GM08714 (cell line): ENCODE measurements around the gene ATP11A.

ENCODE experiments used
- H3K4me3 ChIP-seq: fragments of 200-500 bp; sonication (Bioruptor generic); 2 replicates; pipeline ENCODE4 v1.5.1; 2014; ENCODE audit warnings: mild to moderate bottlenecking, low read length, inconsistent platforms
- ZNF274 ChIP-seq: IDR thresholded peaks from 2 replicates; pipeline ENCODE4 v1.6.1; 2012; ENCODE audit warnings: mild to moderate bottlenecking, low read depth, low read length

Gene ATP11A

DNA sequence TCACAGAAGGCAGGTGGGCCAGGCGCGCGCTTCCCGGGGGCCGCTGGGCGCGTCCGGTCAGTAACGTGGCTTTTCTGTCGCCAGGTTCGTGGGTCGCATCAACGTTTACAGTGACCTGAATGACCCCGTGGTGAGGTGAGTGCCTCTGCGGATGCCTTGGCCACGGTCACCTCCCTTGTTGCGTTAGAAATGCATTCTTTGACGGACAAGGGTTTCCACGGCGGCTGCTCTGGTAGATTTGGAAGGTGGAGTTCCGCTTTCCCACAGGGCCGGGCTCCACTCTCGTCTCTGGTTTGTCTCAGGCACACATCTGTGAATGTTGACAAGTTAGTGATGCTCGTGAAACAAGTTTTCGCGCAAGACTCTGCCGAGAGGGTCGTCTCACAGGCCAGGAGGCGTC, 130.0 kb downstream of the ATP11A start:
- TF ChIP-seq ZNF274, result no peak
- H3K4me3 ChIP-seq, result no peak overlapping the region

DNA sequence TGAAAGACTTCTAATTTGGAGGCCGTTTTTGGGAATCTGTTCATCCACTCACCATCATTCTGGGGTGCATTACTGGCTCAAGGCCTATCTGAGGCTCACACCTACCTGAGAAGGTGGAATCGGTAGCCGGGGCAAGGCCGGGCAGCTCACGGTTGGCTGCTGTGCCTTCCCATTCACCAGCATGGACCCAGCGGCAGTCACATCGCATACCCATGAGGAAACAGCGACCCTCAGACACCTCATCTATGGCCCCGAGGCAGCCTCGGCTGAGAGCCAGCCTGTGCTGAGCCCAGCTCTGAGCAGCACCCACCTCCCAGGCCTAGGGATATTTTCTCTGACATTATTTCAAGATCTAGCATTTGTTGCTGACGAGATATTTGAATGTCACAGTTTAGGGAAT, 130.5 kb downstream of the ATP11A start:
- H3K4me3 ChIP-seq, result no peak overlapping the region
- no peak for TF ChIP-seq ZNF274

DNA sequence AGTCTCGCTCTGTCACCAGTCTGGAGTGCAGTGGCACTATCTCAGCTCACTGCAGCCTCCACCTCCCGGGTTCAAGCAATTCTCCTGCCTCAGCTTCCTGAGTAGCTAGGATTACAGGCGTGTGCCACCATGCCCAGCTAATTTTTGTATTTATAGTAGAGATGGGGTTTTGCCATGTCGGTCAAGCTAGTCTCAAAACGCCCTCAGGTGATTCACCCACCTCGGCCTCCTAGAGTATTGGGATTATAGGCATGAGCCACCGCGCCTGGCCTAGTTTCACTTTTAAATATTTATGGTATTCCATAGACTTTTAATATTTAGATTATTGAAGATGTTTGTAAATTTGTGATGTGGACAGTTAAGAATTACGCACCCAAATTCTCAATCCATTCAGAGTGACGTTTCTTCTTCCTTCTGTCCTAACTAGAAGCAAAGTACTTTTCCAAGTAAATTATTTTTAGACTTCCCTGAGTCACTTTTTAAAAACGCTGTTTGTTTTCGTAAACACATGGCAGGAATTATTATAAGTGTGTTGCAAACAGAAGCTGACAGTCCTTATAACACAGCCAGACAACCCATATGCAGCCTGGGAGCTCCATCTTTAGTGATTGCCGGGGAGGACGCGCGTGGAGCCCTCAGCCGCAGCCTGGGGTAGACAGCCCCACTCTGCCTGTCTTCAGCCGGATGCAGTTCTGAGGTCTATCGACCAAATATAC, 131.7 kb downstream of the ATP11A start:
- H3K4me3 ChIP-seq, result no peak overlapping the region
- no peak for TF ChIP-seq ZNF274

- TF ChIP-seq ZNF274, result no peak
These were observed 133.0 kb downstream of the ATP11A start for GRCh38 chr13:112822851-112823250.

GRCh38 chr13:112824429-112824828, 134.6 kb downstream of the ATP11A start:
- no peak for TF ChIP-seq ZNF274

More at GRCh38 chr13:112822851-112823250, 133.0 kb downstream of the ATP11A start:
- H3K4me3 ChIP-seq, result no peak overlapping the region

GRCh38 chr13:112825071-112825470, 135.2 kb downstream of the ATP11A start:
- no peak overlapping the region for H3K4me3 ChIP-seq
- no peak for TF ChIP-seq ZNF274

More at GRCh38 chr13:112824429-112824828, 134.6 kb downstream of the ATP11A start:
- H3K4me3 ChIP-seq, result no peak overlapping the region

GRCh38 chr13:112825875-112826274, 136.0 kb downstream of the ATP11A start:
- TF ChIP-seq ZNF274, result no peak
- H3K4me3 ChIP-seq, result no peak overlapping the region

DNA sequence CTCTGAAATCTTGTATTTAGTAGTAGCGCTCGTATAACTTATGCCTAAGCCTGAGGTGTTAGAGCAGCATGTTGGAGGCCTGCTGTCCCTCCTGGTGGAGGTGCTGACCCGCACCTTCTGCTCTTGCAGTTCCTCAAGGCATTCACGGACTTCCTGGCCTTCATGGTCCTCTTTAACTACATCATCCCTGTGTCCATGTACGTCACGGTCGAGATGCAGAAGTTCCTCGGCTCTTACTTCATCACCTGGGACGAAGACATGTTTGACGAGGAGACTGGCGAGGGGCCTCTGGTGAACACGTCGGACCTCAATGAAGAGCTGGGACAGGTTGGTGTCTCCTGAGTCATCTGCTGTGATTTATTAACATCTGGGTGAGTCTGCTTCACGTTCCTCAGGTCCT, 136.7 kb downstream of the ATP11A start:
- no peak overlapping the region for H3K4me3 ChIP-seq
- no peak for TF ChIP-seq ZNF274

- no peak overlapping the region for H3K4me3 ChIP-seq
- TF ChIP-seq ZNF274, result no peak
These were observed 138.4 kb downstream of the ATP11A start for GRCh38 chr13:112828082-112828699.

DNA sequence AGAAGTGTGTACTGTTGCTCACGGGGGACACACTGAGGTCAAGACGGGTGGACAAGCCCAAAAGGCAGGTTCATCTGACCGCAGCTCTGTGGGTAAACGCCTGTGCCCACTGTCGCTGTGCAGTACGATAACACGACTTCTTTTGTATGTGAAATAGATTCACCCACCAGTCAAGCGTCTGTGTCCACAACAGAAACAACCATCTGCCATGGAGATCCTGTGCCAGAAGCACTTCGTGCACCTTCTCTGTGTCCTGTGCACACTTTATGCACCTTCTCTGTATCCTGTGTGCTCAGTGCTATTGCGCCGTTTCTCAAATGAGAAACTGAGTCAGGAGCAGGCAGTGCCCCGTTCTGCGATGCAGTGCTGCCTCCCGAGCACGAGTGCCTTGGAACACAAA, 138.9 kb downstream of the ATP11A start:
- no peak for TF ChIP-seq ZNF274

GRCh38 chr13:112831196-112831595, 141.4 kb downstream of the ATP11A start:
- H3K4me3 ChIP-seq, result no peak overlapping the region
- TF ChIP-seq ZNF274, result no peak

More for the DNA sequence above, 138.9 kb downstream of the ATP11A start:
- no peak overlapping the region for H3K4me3 ChIP-seq

GRCh38 chr13:112831801-112832200, 142.0 kb downstream of the ATP11A start:
- no peak overlapping the region for H3K4me3 ChIP-seq
- no peak for TF ChIP-seq ZNF274

DNA sequence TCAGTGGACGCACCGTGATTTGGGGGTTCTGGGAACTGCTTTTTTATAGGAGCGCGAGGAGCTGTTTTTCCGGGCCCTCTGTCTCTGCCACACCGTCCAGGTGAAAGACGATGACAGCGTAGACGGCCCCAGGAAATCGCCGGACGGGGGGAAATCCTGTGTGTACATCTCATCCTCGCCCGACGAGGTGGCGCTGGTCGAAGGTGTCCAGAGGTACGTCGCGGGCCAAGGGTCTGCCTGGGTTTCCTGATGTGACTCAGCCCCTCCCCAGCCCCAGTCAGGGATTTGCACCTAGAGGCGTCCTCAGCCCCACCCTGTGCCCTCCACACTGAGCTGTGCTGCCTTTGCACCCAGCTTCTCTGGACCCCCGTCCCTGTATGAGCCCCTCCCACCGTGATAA, 143.0 kb downstream of the ATP11A start:
- TF ChIP-seq ZNF274, result no peak
- H3K4me3 ChIP-seq, result no peak overlapping the region

DNA sequence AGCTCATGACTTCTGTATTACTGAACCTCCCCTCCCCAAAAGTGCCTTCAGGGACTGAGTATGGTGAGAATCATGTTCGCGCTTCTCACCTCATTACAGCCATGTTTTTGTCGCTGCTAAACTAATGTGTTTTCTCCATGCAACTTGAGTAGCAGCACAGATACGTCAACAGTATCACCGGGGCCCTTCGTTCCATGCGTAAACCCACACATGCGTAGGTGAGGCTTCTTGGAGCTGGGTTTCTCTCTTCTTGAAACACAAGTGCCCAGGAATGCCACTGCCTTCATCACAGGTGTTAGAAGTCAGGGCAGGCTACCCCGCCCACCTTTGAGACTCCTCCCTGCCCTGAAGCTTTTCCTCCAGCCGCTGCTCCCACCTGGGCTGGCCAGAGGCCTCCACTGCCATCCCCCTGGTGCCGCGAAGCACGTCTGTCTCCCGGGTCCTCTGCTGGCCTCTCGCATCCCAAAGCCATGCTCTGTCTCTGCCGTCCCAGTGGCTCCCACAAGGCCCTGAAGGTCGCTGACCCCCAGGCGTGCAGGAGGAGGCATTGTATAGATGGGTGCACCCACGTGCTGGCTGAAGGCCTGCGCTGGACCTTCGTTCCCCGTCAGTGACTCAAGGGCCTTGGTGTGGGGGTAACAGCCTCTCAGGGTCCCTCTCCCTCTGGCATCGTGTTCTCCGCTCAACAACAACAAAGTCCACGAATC, 143.9 kb downstream of the ATP11A start:
- H3K4me3 ChIP-seq, result no peak overlapping the region
- TF ChIP-seq ZNF274, result no peak

DNA sequence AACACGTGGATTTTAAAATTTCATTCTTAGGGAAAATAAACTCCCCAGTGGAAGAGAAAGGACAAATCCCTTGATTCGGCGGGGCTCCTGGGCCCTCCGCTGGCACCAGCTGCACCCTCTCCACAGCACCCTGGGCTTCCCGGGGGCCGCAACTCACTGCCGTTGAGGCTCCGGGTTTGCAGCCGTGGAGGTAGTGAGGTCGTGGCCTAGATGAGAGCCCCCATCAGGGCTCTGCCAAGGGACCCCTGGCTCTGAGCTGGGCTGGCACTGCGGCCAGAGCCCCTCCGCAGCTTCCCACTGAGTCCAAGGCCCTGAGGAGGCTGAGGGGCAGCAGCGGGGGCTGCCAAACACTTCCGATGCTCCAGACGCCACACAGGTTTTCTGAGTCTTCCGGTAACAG, 145.5 kb downstream of the ATP11A start:
- TF ChIP-seq ZNF274, result no peak
- H3K4me3 ChIP-seq, result no peak overlapping the region

DNA sequence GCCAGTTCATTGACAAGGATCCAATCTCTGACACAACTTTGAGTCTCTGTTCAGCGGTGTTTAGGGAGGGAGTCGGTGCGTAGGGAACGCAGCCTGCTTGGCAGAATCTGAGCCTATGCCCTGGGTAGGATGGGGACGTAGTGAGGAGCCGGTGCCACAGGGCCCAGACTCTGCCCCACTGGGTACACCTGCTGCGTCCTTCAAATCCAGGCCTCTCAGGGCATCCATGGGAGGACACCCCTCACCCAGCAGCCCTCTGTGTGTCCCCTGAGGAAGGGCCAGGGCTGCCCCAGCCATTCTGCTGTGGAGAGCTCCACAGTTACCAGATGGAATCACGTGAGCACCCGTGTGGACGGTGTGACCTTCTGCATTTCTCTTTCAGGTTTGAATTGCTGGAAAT, 146.0 kb downstream of the ATP11A start:
- TF ChIP-seq ZNF274, result no peak
- no peak overlapping the region for H3K4me3 ChIP-seq
